ENCODE data around the gene RNF34.

The RNF34 gene

GRCh38 chr12:121436706-121437105 is 36.8 kb downstream of the RNF34 start:
- DNase-seq: no peak

- DNase-seq: peak in 24 of 51 donors; percentile 10 to 68 (median 45)
Observed at GRCh38 chr12:121438905-121439304, 39.0 kb downstream of the RNF34 start.

- no peak for DNase-seq
Observed at GRCh38 chr12:121439715-121440114, 39.8 kb downstream of the RNF34 start.

- DNase-seq: no peak
Observed at GRCh38 chr12:121440768-121441167, 40.9 kb downstream of the RNF34 start.

- DNase-seq: no peak
Observed at GRCh38 chr12:121441555-121441954, 41.6 kb downstream of the RNF34 start.

GRCh38 chr12:121442028-121442948 is 42.4 kb downstream of the RNF34 start:
- DNase-seq: no peak

GRCh38 chr12:121443193-121443870 is 43.4 kb downstream of the RNF34 start:
- peak in 49 of 51 donors; percentile 24 to 92 (median 70) for DNase-seq

- DNase-seq: peak in 17 of 51 donors; percentile 17 to 61 (median 35)
Observed at GRCh38 chr12:121443911-121444841, 44.3 kb downstream of the RNF34 start.

- peak in 1 of 51 donors; percentile 61 for DNase-seq
Observed at GRCh38 chr12:121444842-121445202, 44.9 kb downstream of the RNF34 start.

- no peak for DNase-seq
Observed at GRCh38 chr12:121446750-121447149, 46.8 kb downstream of the RNF34 start.

- DNase-seq: no peak
Observed at GRCh38 chr12:121448771-121449315, 48.9 kb downstream of the RNF34 start.

- no peak for DNase-seq
Observed at GRCh38 chr12:121451961-121452339, 52.0 kb downstream of the RNF34 start.

- no peak for DNase-seq
Observed at GRCh38 chr12:121452340-121452984, 52.5 kb downstream of the RNF34 start.

- no peak for DNase-seq
Observed at GRCh38 chr12:121452985-121453360, 53.1 kb downstream of the RNF34 start.

GRCh38 chr12:121453629-121454028 is 53.7 kb downstream of the RNF34 start:
- DNase-seq: no peak

GRCh38 chr12:121454921-121455320 is 55.0 kb downstream of the RNF34 start:
- no peak for DNase-seq

- DNase-seq: no peak
Observed at GRCh38 chr12:121455766-121456420, 56.0 kb downstream of the RNF34 start.

- no peak for DNase-seq
Observed at GRCh38 chr12:121456551-121456950, 56.6 kb downstream of the RNF34 start.

- peak in 4 of 51 donors; percentile 12 to 20 (median 16) for DNase-seq
Observed at GRCh38 chr12:121461048-121461447, 61.1 kb downstream of the RNF34 start.

GRCh38 chr12:121464331-121464730 is 64.4 kb downstream of the RNF34 start:
- no peak for DNase-seq

Data from hypothalamus (tissue), 51 donors.